Activated CD4-positive, alpha-beta T cell treated with anti-CD3 and anti-CD28 coated beads, Interleukin-2, amount 50 U/mL, for 24 hours (primary cell): ENCODE measurements around the gene S100A3.
"Not testable (repeated sequence)": the region's sequence is repeated elsewhere in the genome, so short reads cannot be mapped to it uniquely, and the experiment has no call there.

Experiments
- DNase-seq, 2 donors: peaks; one replicate each; pipeline ENCODE4 v3.0.0-alpha.2; 2020; ENCODE audit warnings: low read depth in 1 of 2, low spot score in 1 of 2

Gene S100A3

GRCh38 chr1:153535242-153536011 is 13.6 kb downstream of the S100A3 start, which contains the start of gene S100A6:
TSS of gene S100A6 (minus strand) at chr1:153535991. CDS start at chr1:153535339, 652 bp downstream.
- peak in 1 of 2 donors; percentile 28 for DNase-seq

- no peak for DNase-seq
Measured at GRCh38 chr1:153534925-153535241, 14.2 kb downstream of the S100A3 start.

GRCh38 chr1:153534226-153534924 is 14.7 kb downstream of the S100A3 start:
- DNase-seq = no peak

GRCh38 chr1:153533689-153534201 is 15.3 kb downstream of the S100A3 start:
- DNase-seq = no peak

GRCh38 chr1:153532769-153533599 is 16.1 kb downstream of the S100A3 start:
- peak; percentile 65 to 67 for DNase-seq

GRCh38 chr1:153532181-153532580 is 16.9 kb downstream of the S100A3 start:
- DNase-seq = no peak

- no peak for DNase-seq
Measured at GRCh38 chr1:153531638-153532037, 17.4 kb downstream of the S100A3 start.

- DNase-seq = no peak
Measured at GRCh38 chr1:153527683-153528040, 21.4 kb downstream of the S100A3 start.

- DNase-seq = no peak
Measured at GRCh38 chr1:153527023-153527682, 21.9 kb downstream of the S100A3 start.

GRCh38 chr1:153526132-153526543 is 22.9 kb downstream of the S100A3 start:
- DNase-seq = no peak

GRCh38 chr1:153525088-153525728 is 23.9 kb downstream of the S100A3 start:
- no peak for DNase-seq

- not testable (repeated sequence) for DNase-seq
Measured at GRCh38 chr1:153522353-153523048, 26.6 kb downstream of the S100A3 start.

GRCh38 chr1:153521808-153522207 is 27.2 kb downstream of the S100A3 start:
- DNase-seq = not testable (repeated sequence)

GRCh38 chr1:153520818-153521476 is 28.1 kb downstream of the S100A3 start:
- no peak for DNase-seq

- not testable (repeated sequence) for DNase-seq
Measured at GRCh38 chr1:153520137-153520691, 28.8 kb downstream of the S100A3 start.

GRCh38 chr1:153519242-153519641 is 29.8 kb downstream of the S100A3 start:
- DNase-seq = no peak

- DNase-seq = no peak
Measured at GRCh38 chr1:153515504-153516394, 33.3 kb downstream of the S100A3 start.

GRCh38 chr1:153513666-153514065 is 35.4 kb downstream of the S100A3 start:
- no peak for DNase-seq
